ENCODE measurements around the gene VRTN. TPM values are rescaled to one million over a fixed set of nuclear protein-coding genes. Genes with fewer than 3 reads are reported as not detected.
A peak's percentile ranks its signal among the peaks of the same experiment; 100 is the strongest.

The VRTN gene
- total and polyA plus RNA-seq, 2 of the 8 experiments (the other 6 are each of a cell fraction or from before 2014, with no cell fraction given) = 133 to 148 TPM

GRCh38 chr14:74326369-74327152 lies 21.7 kb upstream of the VRTN start:
- Histone ChIP-seq H2BK120ac (replicated peaks; ENCODE audit: low read depth, low read length) (peak overlapping the region; percentile 98), H4K8ac (ENCODE audit: extremely low read depth, insufficient read depth, low read length) (peak overlapping the region; percentile 94; the same call in 1 of the 2 replicates), H2AK5ac (ENCODE audit: low read depth, low read length) (peak overlapping the region; percentile 100), H3K4ac (replicated peaks; ENCODE audit: insufficient read length, low read depth, low read length) (peak overlapping the region; percentile 96), H3K14ac (ENCODE audit: insufficient read length) (no peak overlapping the region), H3K27ac (ENCODE audit: low read depth, low read length) (peak overlapping the region; percentile 99), H4K91ac (replicated peaks; ENCODE audit: insufficient read length, low read length) (peak overlapping the region; percentile 99), H2BK12ac (ENCODE audit: low read depth, low read length) (peak overlapping the region; percentile 100), H2BK5ac (ENCODE audit: low read depth, low read length) (peak overlapping the region; percentile 100), H3K4me3 (ENCODE audit: extremely low read depth in 1 of 4, insufficient read depth in 2 of 4, low read depth in 3 of 4, low read length in 4 of 4) (peak overlapping the region in 3 of 4 experiments; percentile 37 to 45 (median 40); a peak in 6 of 8 replicates), H4K20me1 (replicated peaks in 1 of 2; ENCODE audit: control insufficient read depth in 1 of 2, insufficient read depth in 2 of 2, low read length in 2 of 2) (no peaks in the 10 kb centered on the region), H3K56ac (replicated peaks; ENCODE audit: insufficient read length, low read depth, low read length) (peak overlapping the region; percentile 87), H3K23ac (ENCODE audit: insufficient read length) (no peak overlapping the region), H2BK20ac (ENCODE audit: low read length) (peak overlapping the region; percentile 100), H3K36me3 (ENCODE audit: control insufficient read depth in 2 of 4, insufficient read depth in 4 of 4, low read length in 3 of 4) (no peaks in the 10 kb centered on the region), H4K5ac (ENCODE audit: insufficient read length, low read depth, low read length) (peak overlapping the region; percentile 97), H2AFZ (ENCODE audit: low read length) (no peak overlapping the region), H3K23me2 (ENCODE audit: low read depth, low read length) (peaks cover 6% of the 10 kb centered on the region), H3K9me3 (ENCODE audit: insufficient read depth in 2 of 2, low read depth in 1 of 2, low read length in 1 of 2) (no peaks in the 10 kb centered on the region), H3K27me3 (replicated peaks in 1 of 4; ENCODE audit: control insufficient read depth in 3 of 4, extremely low read depth in 1 of 4, insufficient read depth in 3 of 4, low read length in 3 of 4) (no peaks in the 10 kb centered on the region), H2BK15ac (ENCODE audit: low read length) (peak overlapping the region; percentile 19; the same call in 1 of the 2 replicates), H3K9ac (replicated peaks in 1 of 4; ENCODE audit: extremely low read depth in 1 of 4, low read depth in 3 of 4, low read length in 3 of 4) (peak overlapping the region in 3 of 4 experiments; percentile 35 to 76 (median 62); a peak in 6 of 7 replicates), H3K18ac (ENCODE audit: extremely low read depth, low read length) (peak overlapping the region; percentile 100), H3K79me1 (ENCODE audit: low read depth, low read length) (no peaks in the 10 kb centered on the region), H3K4me2 (ENCODE audit: insufficient read depth in 1 of 2, low read depth in 2 of 2, low read length in 2 of 2) (peak overlapping the region; percentile 70 to 84), H3K79me2 (ENCODE audit: control insufficient read depth in 1 of 2, insufficient read depth in 2 of 2, low read length in 2 of 2) (no peaks in the 10 kb centered on the region), H3K4me1 (replicated peaks in 1 of 4; ENCODE audit: control insufficient read depth in 3 of 4, insufficient read depth in 4 of 4, low read length in 3 of 4) (peaks cover 16 to 22% (median 19%) of the 10 kb centered on the region in 4 experiments)
- DNase-seq (ENCODE audit: low read depth in 1 of 2, low spot score in 2 of 2) (peak; percentile 85 to 95), FAIRE-seq (peak; percentile 98)
- POLR2A ChIA-PET (ENCODE audit: partially characterized antibody) = interaction anchor here (0.6 to 10.9 kb wide), 32 partner anchors 8 to 182 kb away, joined by 3 to 282 read pairs (median 5); partner anchors contain the start of genes ABCD4, ISCA2, NPC2 and VRTN
- WGBS, 2 experiments (ENCODE audit: extremely low coverage in 1 of 2, insufficient coverage in 1 of 2, insufficient read length in 1 of 2, insufficient replicate concordance in 2 of 2, low coverage in 1 of 2, low lambda C conversion rate in 2 of 2, missing lambda C conversion rate in 1 of 2) = 2% methylated on average over 10 of the region's 10 CpGs; no CpG with 5 or more reads in 1 of the 2 experiments
- CTCF ChIA-PET (ENCODE audit: partially characterized antibody) = interaction anchor here (0.8 to 6.5 kb wide), 18 partner anchors 10 to 164 kb away, joined by 3 to 77 read pairs (median 10); partner anchors contain the start of genes ABCD4 and VRTN
- TF ChIP-seq CEBPB (IDR thresholded peaks at IDR 0.05; ENCODE audit: low read depth, low read length) = no peak
- TF ChIP-seq KDM5A (IDR thresholded peaks at IDR 0.05; ENCODE audit: low read length) = no peak
- peak; percentile 98 for TF ChIP-seq RBBP5 (IDR thresholded peaks at IDR 0.05; ENCODE audit: borderline replicate concordance, low read depth, low read length)
- TF ChIP-seq BACH1 (IDR thresholded peaks at IDR 0.05; ENCODE audit: low read length) = no peak; the same call in 1 of the 2 replicates
- no peak for TF ChIP-seq USF2 (IDR thresholded peaks at IDR 0.05; ENCODE audit: low read length)
- TF ChIP-seq SP4 (IDR thresholded peaks at IDR 0.05; ENCODE audit: low read length) = no peak
- peak; percentile 97 for TF ChIP-seq TEAD4 (IDR thresholded peaks at IDR 0.05; ENCODE audit: low read depth, low read length)
- no peak for TF ChIP-seq SAP30 (IDR thresholded peaks at IDR 0.05; ENCODE audit: insufficient read depth, insufficient replicate concordance, low read length)
